GM12891 (cell line): ENCODE measurements around the gene FBXO44.

Source experiments
- POLR2A ChIP-seq: IDR thresholded peaks from 2 replicates; pipeline ENCODE4 v1.6.1; 2011; ENCODE audit warnings: low read depth, low read length, control low read depth
- POLR2AphosphoS5 ChIP-seq: IDR thresholded peaks from 2 replicates; pipeline ENCODE4 v1.6.1; 2011; ENCODE audit warnings: low read depth, low read length, control low read depth
- TAF1 ChIP-seq: IDR thresholded peaks from 2 replicates; pipeline ENCODE4 v1.6.1; 2011; ENCODE audit warnings: low read depth, low read length, control low read depth

DNA sequence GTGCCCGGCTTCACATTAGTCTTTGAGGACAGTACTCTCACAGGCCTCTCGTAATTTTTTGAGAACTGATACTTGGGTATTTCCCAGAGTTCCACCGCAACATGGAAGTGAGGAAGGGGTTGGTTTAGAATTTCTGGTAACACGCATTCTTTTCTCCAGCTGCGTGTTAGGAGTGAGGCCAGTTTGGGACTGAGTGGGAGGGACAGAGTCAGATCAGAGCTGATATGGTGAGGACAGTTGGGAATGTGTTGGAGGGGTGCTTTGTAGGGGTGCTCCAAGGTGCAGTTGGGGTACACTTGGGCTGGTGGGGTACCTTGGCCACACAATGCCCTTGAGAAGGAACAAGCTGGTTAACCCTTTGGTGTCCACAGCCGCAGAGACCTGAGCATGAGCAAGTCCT is 16.1 kb downstream of the FBXO44 start:
- TF ChIP-seq POLR2A (no peak), POLR2AphosphoS5 (no peak), TAF1 (no peak)
